Measurements from ENCODE around the gene KRT6C.

The KRT6C gene

DNA sequence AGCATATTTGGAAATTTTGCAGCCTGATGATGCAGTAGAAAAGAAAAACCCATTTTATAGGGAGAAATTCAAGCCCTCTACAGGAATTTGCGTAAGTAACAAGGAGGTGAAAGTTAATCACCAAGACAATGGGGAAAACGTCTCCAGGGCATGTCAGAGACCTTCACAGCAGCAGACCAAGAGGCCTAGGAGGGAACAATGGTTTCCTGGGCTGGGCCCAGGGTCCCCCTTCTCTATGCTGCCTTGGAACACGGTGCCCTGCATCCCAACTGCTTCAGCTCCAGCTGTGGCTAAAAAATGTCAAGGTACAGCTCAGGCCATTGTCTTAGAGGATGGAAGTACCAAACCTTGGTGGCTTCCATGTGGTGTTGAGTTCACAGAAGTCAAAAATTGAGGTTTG lies 6.5 kb upstream of the KRT6C start:
- TF ChIP-seq ESRRG (CRISPR knock-in tag; IDR thresholded peaks at IDR 0.05) (no peak), CSDC2 (CRISPR knock-in tag; IDR thresholded peaks at IDR 0.05) (no peak)
- ATAC-seq: no peak

DNA sequence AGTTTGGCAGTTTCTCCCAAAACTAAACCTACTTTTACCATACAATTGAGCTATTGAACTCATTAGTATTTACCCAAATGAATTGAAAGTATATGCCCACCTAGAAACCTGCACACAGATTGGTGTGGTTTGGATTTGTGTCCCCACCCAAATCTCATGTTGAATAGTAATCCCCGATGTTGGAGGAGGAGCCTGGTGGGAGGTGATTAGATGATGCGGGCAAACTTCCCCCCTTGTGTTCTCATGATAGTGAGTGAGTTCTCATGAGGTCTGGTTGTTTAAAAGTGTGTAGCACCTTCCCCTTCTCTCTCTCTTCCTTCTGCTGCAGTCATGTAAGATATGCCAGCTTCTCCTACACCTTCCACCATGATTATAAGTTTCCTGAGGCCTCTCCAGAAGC lies 4.0 kb upstream of the KRT6C start:
- no peak for ATAC-seq
- TF ChIP-seq, protein P1, sequence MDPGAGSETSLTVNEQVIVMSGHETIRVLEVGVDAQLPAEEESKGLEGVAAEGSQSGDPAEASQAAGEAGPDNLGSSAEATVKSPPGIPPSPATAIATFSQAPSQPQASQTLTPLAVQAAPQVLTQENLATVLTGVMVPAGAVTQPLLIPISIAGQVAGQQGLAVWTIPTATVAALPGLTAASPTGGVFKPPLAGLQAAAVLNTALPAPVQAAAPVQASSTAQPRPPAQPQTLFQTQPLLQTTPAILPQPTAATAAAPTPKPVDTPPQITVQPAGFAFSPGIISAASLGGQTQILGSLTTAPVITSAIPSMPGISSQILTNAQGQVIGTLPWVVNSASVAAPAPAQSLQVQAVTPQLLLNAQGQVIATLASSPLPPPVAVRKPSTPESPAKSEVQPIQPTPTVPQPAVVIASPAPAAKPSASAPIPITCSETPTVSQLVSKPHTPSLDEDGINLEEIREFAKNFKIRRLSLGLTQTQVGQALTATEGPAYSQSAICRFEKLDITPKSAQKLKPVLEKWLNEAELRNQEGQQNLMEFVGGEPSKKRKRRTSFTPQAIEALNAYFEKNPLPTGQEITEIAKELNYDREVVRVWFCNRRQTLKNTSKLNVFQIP (CRISPR knock-in tag; IDR thresholded peaks at IDR 0.05; ENCODE audit: borderline replicate concordance, low read depth): no peak
- no peak for TF ChIP-seq GLIS3 (CRISPR knock-in tag; IDR thresholded peaks at IDR 0.05)
- TF ChIP-seq, protein P2, sequence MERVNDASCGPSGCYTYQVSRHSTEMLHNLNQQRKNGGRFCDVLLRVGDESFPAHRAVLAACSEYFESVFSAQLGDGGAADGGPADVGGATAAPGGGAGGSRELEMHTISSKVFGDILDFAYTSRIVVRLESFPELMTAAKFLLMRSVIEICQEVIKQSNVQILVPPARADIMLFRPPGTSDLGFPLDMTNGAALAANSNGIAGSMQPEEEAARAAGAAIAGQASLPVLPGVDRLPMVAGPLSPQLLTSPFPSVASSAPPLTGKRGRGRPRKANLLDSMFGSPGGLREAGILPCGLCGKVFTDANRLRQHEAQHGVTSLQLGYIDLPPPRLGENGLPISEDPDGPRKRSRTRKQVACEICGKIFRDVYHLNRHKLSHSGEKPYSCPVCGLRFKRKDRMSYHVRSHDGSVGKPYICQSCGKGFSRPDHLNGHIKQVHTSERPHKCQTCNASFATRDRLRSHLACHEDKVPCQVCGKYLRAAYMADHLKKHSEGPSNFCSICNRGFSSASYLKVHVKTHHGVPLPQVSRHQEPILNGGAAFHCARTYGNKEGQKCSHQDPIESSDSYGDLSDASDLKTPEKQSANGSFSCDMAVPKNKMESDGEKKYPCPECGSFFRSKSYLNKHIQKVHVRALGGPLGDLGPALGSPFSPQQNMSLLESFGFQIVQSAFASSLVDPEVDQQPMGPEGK (CRISPR knock-in tag; IDR thresholded peaks at IDR 0.05; ENCODE audit: borderline replicate concordance): no peak
- no peak for TF ChIP-seq ZNF8 (CRISPR knock-in tag; IDR thresholded peaks at IDR 0.05)
- TF ChIP-seq, protein P3, sequence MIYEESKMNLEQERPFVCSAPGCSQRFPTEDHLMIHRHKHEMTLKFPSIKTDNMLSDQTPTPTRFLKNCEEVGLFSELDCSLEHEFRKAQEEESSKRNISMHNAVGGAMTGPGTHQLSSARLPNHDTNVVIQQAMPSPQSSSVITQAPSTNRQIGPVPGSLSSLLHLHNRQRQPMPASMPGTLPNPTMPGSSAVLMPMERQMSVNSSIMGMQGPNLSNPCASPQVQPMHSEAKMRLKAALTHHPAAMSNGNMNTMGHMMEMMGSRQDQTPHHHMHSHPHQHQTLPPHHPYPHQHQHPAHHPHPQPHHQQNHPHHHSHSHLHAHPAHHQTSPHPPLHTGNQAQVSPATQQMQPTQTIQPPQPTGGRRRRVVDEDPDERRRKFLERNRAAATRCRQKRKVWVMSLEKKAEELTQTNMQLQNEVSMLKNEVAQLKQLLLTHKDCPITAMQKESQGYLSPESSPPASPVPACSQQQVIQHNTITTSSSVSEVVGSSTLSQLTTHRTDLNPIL (CRISPR knock-in tag; IDR thresholded peaks at IDR 0.05; ENCODE audit: low read depth): no peak

DNA sequence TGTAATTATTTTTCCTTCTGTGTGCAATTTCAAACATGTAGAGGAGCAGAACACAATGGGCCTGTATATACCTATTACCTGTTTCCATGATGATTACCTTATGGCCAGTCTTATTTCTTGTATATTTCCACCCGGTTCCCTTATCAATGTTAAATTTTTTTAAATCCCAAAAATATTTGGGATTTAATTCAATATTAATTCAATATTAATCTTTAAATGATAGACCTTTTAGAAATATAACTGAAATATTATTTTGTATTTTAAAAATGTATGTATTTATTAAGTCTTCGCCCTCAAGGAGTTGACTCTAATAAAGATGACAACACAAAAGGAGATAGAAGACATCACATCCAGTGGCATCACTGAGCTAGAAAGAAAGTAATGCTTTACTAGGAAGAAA lies 607 bp upstream of the KRT6C start:
- TF ChIP-seq OSR1 (CRISPR knock-in tag; IDR thresholded peaks at IDR 0.05): no peak
- no peak for TF ChIP-seq ZC3H10 (CRISPR knock-in tag; IDR thresholded peaks at IDR 0.05)
- no peak for TF ChIP-seq TOX (CRISPR knock-in tag; IDR thresholded peaks at IDR 0.05; ENCODE audit: borderline replicate concordance)
- TF ChIP-seq TCF4 (CRISPR knock-in tag; IDR thresholded peaks at IDR 0.05; ENCODE audit: borderline replicate concordance): no peak
- no peak for TF ChIP-seq ARNTL (CRISPR knock-in tag; IDR thresholded peaks at IDR 0.05; ENCODE audit: borderline replicate concordance, low read depth)
- no peak for TF ChIP-seq ZFP3 (CRISPR knock-in tag; IDR thresholded peaks at IDR 0.05)
- TF ChIP-seq RARB (CRISPR knock-in tag; IDR thresholded peaks at IDR 0.05): no peak
- TF ChIP-seq GLIS3 (CRISPR knock-in tag; IDR thresholded peaks at IDR 0.05): no peak
- TF ChIP-seq, protein P3 (CRISPR knock-in tag; IDR thresholded peaks at IDR 0.05; ENCODE audit: low read depth): no peak
- TF ChIP-seq ZFP30 (CRISPR knock-in tag; IDR thresholded peaks at IDR 0.05): no peak
- no peak for TF ChIP-seq ZNF70 (CRISPR knock-in tag; IDR thresholded peaks at IDR 0.05)

DNA sequence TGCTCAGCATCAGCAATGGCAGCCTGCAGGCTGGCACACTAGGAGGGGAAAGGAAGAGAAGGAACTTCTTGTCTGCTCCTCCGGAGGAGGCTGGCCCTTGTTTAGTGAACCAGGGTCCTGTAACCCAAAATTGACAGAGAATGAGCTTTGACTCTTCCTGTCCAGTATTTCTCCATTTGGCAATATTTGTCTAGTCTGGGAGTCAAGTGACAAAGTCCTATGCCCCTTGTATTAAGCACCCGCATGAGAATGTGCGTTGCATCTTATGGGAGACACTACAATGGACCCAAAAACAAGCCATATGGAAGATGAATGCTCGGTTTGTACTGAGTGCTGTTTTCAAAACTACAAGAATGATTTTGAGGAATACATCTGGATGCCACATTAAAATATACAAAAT lies 3.8 kb downstream of the KRT6C start:
- ATAC-seq: no peak
- TF ChIP-seq RARB (CRISPR knock-in tag; IDR thresholded peaks at IDR 0.05) (no peak), ARNTL (CRISPR knock-in tag; IDR thresholded peaks at IDR 0.05; ENCODE audit: borderline replicate concordance, low read depth) (no peak), ZFP30 (CRISPR knock-in tag; IDR thresholded peaks at IDR 0.05) (no peak), ZFP3 (CRISPR knock-in tag; IDR thresholded peaks at IDR 0.05) (no peak), GLIS3 (CRISPR knock-in tag; IDR thresholded peaks at IDR 0.05) (no peak), ESRRG (CRISPR knock-in tag; IDR thresholded peaks at IDR 0.05) (no peak), ZNF70 (CRISPR knock-in tag; IDR thresholded peaks at IDR 0.05) (no peak), ISL1 (CRISPR knock-in tag; IDR thresholded peaks at IDR 0.05) (no peak), TOX (CRISPR knock-in tag; IDR thresholded peaks at IDR 0.05; ENCODE audit: borderline replicate concordance) (no peak)
- TF ChIP-seq, protein P4, sequence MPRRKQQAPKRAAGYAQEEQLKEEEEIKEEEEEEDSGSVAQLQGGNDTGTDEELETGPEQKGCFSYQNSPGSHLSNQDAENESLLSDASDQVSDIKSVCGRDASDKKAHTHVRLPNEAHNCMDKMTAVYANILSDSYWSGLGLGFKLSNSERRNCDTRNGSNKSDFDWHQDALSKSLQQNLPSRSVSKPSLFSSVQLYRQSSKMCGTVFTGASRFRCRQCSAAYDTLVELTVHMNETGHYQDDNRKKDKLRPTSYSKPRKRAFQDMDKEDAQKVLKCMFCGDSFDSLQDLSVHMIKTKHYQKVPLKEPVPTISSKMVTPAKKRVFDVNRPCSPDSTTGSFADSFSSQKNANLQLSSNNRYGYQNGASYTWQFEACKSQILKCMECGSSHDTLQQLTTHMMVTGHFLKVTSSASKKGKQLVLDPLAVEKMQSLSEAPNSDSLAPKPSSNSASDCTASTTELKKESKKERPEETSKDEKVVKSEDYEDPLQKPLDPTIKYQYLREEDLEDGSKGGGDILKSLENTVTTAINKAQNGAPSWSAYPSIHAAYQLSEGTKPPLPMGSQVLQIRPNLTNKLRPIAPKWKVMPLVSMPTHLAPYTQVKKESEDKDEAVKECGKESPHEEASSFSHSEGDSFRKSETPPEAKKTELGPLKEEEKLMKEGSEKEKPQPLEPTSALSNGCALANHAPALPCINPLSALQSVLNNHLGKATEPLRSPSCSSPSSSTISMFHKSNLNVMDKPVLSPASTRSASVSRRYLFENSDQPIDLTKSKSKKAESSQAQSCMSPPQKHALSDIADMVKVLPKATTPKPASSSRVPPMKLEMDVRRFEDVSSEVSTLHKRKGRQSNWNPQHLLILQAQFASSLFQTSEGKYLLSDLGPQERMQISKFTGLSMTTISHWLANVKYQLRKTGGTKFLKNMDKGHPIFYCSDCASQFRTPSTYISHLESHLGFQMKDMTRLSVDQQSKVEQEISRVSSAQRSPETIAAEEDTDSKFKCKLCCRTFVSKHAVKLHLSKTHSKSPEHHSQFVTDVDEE (CRISPR knock-in tag; IDR thresholded peaks at IDR 0.05): no peak
- TF ChIP-seq, protein P5, sequence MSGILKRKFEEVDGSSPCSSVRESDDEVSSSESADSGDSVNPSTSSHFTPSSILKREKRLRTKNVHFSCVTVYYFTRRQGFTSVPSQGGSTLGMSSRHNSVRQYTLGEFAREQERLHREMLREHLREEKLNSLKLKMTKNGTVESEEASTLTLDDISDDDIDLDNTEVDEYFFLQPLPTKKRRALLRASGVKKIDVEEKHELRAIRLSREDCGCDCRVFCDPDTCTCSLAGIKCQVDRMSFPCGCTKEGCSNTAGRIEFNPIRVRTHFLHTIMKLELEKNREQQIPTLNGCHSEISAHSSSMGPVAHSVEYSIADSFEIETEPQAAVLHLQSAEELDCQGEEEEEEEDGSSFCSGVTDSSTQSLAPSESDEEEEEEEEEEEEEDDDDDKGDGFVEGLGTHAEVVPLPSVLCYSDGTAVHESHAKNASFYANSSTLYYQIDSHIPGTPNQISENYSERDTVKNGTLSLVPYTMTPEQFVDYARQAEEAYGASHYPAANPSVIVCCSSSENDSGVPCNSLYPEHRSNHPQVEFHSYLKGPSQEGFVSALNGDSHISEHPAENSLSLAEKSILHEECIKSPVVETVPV (CRISPR knock-in tag; IDR thresholded peaks at IDR 0.05): no peak
- TF ChIP-seq, protein P1 (CRISPR knock-in tag; IDR thresholded peaks at IDR 0.05; ENCODE audit: borderline replicate concordance, low read depth): no peak
- TF ChIP-seq, protein P3 (CRISPR knock-in tag; IDR thresholded peaks at IDR 0.05; ENCODE audit: low read depth): no peak

More for the DNA sequence above, 607 bp upstream of the KRT6C start:
- no peak for ATAC-seq
